ENCODE measurements around the gene LRP2BP. TPM values are rescaled to one million over a fixed set of nuclear protein-coding genes. Genes with fewer than 3 reads are reported as not detected.
A peak's percentile ranks its signal among the peaks of the same experiment; 100 is the strongest.

LRP2BP gene
- 0.86 TPM for polyA plus RNA-seq (2012; ENCODE audit: insufficient read depth, insufficient read length, low read depth)

DNA sequence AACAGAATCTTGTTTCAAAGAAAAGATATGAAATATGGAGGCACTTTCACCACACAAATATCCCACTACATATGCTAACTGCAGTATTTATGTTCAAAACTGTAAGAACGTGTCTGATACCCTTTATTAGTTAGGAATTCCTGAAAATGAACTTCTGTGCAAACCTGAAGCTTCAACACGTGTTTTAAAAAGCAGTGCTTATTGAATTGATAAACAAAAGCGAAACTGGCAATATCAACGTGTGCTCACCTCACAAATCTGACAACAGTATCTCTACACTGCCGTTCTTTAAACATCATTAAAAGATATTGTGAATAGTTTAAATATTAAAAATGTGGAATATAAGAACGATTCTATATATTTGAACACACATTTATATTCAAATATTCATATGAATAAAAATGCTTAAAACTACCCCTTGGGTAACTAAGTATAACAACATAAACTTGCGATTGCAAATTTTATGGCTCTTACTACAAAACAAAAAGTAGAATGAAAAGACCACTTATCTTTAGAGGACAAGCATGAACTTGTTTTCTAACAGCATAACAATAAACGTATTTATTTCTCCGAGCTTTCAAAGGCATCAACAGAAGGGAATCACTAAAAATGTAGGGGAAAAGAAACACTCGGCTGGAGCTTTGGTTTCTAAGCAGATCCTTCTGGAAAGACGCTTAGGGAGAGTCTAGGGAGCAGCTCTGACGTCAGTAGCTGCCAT lies at the start of gene LRP2BP:
TSS of gene LRP2BP (minus strand) at position 687 of the 718 bp plus-strand sequence. CDS start 17,738 bp downstream, outside the sequence.
- DNase-seq = no peak
- Histone ChIP-seq H3K9me3 (no peaks in the 10 kb centered on the region), H3K36me3 (no peaks in the 10 kb centered on the region; the same call in 1 of the 2 replicates), H3K4me1 (no peaks in the 10 kb centered on the region), H3K27me3 (no peaks in the 10 kb centered on the region), H3K4me3 (ENCODE audit: low read depth, low read length) (peak within 1 kb of the TSS; percentile 62)
- TF ChIP-seq, protein P1, sequence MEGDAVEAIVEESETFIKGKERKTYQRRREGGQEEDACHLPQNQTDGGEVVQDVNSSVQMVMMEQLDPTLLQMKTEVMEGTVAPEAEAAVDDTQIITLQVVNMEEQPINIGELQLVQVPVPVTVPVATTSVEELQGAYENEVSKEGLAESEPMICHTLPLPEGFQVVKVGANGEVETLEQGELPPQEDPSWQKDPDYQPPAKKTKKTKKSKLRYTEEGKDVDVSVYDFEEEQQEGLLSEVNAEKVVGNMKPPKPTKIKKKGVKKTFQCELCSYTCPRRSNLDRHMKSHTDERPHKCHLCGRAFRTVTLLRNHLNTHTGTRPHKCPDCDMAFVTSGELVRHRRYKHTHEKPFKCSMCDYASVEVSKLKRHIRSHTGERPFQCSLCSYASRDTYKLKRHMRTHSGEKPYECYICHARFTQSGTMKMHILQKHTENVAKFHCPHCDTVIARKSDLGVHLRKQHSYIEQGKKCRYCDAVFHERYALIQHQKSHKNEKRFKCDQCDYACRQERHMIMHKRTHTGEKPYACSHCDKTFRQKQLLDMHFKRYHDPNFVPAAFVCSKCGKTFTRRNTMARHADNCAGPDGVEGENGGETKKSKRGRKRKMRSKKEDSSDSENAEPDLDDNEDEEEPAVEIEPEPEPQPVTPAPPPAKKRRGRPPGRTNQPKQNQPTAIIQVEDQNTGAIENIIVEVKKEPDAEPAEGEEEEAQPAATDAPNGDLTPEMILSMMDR (IDR thresholded peaks at IDR 0.05; ENCODE audit: low read depth, low read length) = no peak

GRCh38 chr4:185445209-185445608 lies 49.5 kb upstream of the LRP2BP start:
- DNase-seq = no peak

DNA sequence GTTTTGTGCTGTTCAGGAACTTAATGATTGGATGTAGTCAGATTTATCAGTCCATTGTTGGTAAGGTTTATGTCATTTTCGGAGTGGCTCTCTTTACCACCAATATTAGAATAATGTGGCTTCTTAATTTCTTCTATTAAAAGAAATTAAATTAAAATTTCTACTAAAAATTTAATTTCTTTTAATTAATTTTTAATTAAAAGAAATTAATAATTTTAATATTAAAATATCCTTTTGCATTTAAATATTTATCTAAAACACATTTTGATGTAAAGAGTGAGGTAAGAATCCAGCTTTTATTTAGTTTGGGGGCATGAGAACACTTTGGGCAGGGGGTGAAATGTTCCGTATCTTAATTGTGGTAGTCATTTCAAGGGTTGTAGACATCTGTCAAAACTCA lies 45.8 kb upstream of the LRP2BP start:
- TF ChIP-seq, protein P1 (IDR thresholded peaks at IDR 0.05; ENCODE audit: low read depth, low read length) = no peak
- DNase-seq = no peak
- Histone ChIP-seq H3K4me3 (ENCODE audit: low read depth, low read length) (no peak overlapping the region), H3K4me1 (no peaks in the 10 kb centered on the region), H3K27me3 (no peaks in the 10 kb centered on the region), H3K36me3 (no peaks in the 10 kb centered on the region), H3K9me3 (no peaks in the 10 kb centered on the region)

More at GRCh38 chr4:185445209-185445608, 49.5 kb upstream of the LRP2BP start:
- TF ChIP-seq, protein P1 (IDR thresholded peaks at IDR 0.05; ENCODE audit: low read depth, low read length) = no peak
- Histone ChIP-seq H3K4me3 (ENCODE audit: low read depth, low read length) (no peak overlapping the region), H3K4me1 (no peaks in the 10 kb centered on the region), H3K27me3 (no peaks in the 10 kb centered on the region), H3K36me3 (no peaks in the 10 kb centered on the region), H3K9me3 (no peaks in the 10 kb centered on the region)

DNA sequence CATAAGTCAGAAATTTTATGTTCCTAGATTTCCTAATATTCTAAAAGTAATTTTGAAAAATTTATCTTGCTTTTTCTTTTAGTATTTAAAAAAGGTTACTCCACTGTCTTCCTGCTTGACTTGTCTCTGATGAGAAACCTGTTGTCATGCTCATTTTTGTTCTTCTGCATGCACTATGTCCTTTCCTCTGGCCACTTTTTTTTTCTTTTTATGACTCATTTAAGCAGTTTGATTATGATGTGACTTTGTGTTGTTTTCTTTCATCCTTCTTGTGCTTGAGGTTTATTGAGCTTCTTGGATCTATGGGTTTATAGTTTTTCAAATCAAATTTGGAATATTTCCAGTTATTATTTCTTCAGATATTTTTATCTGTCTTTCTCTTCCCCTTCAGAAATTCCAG lies 42.1 kb upstream of the LRP2BP start:
- Histone ChIP-seq H3K4me1 (no peaks in the 10 kb centered on the region), H3K36me3 (no peaks in the 10 kb centered on the region), H3K27me3 (no peaks in the 10 kb centered on the region), H3K4me3 (ENCODE audit: low read depth, low read length) (no peak overlapping the region), H3K9me3 (no peaks in the 10 kb centered on the region)
- TF ChIP-seq, protein P1 (IDR thresholded peaks at IDR 0.05; ENCODE audit: low read depth, low read length) = no peak
- no peak for DNase-seq

DNA sequence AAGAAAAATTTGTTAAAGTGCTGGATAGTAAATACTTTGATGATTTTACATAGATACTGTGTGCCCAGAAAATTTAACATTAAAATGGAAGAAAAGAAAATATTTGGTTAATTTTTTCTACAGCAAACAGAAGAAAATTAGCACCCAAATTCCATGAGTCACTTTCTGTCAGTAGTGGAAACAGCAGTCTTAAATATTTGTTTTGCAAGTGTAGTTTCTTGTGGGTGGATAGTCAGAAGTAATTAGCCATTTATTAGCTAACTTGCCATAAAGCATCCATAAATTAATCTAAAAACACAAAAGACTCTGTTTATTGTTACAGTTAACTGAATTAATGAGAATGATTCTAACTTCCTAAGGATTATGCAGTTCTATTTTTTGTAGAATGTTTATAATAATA lies 39.7 kb upstream of the LRP2BP start:
- Histone ChIP-seq H3K4me1 (no peaks in the 10 kb centered on the region), H3K27me3 (no peaks in the 10 kb centered on the region), H3K9me3 (no peaks in the 10 kb centered on the region), H3K4me3 (ENCODE audit: low read depth, low read length) (no peak overlapping the region), H3K36me3 (no peaks in the 10 kb centered on the region)
- no peak for DNase-seq
- TF ChIP-seq, protein P1 (IDR thresholded peaks at IDR 0.05; ENCODE audit: low read depth, low read length) = no peak

- Histone ChIP-seq H3K36me3 (no peaks in the 10 kb centered on the region), H3K27me3 (no peaks in the 10 kb centered on the region), H3K4me1 (no peaks in the 10 kb centered on the region), H3K9me3 (no peaks in the 10 kb centered on the region), H3K4me3 (ENCODE audit: low read depth, low read length) (no peak overlapping the region)
- TF ChIP-seq, protein P1 (IDR thresholded peaks at IDR 0.05; ENCODE audit: low read depth, low read length) = no peak
- no peak for DNase-seq
Observed at GRCh38 chr4:185429660-185430059, 33.9 kb upstream of the LRP2BP start.

All from BE2C (cell line).